Upper lobe of left lung (tissue), 4 donors: ENCODE data around the gene ABCG1.

ENCODE experiments used
- CTCF ChIP-seq, 6 experiments: fragments of 450-650 bp in 4 of 6; fragments of 200-600 bp in 2 of 6; sonication (generic) in 2 of 6; IDR thresholded peaks; one replicate each; pipeline ENCODE4 v1.5.1; 2016 to 2019; ENCODE audit warnings: antibody characterized with exemption in 6 of 6
- EP300 ChIP-seq, 4 donors: sonication (generic); formaldehyde crosslinking; IDR thresholded peaks; one replicate each; pipeline ENCODE4 v1.5.1; 2017; ENCODE audit warnings: antibody characterized with exemption in 4 of 4, control low read depth in 2 of 4
- POLR2A ChIP-seq, 4 donors: fragments of 450-650 bp; IDR thresholded peaks; one replicate each; pipeline ENCODE4 v1.5.1; 2016 to 2017; ENCODE audit warnings: antibody characterized with exemption in 4 of 4, mild to moderate bottlenecking in 2 of 4
- POLR2AphosphoS5 ChIP-seq, 2 donors: sonication (generic); formaldehyde crosslinking; IDR thresholded peaks; one replicate each; pipeline ENCODE4 v1.5.1; 2017; ENCODE audit warnings: antibody characterized with exemption in 2 of 2

- no peak for TF ChIP-seq CTCF (IDR thresholded peaks at IDR 0.05)
- TF ChIP-seq POLR2AphosphoS5 (IDR thresholded peaks at IDR 0.05): no peak
- TF ChIP-seq EP300 (IDR thresholded peaks at IDR 0.05): no peak
- TF ChIP-seq POLR2A (IDR thresholded peaks at IDR 0.05): no peak
Observed at GRCh38 chr21:42295845-42296244, 76.9 kb downstream of the ABCG1 start.
